DND-41 (cell line): ENCODE data around the gene PDE1C.

Experiments
- ATAC-seq: fragments of 200-7000 bp; cut with Tn5 transposase; 3 replicates; pipeline ENCODE4 v1.9.1; 2021; ENCODE audit warnings: low read depth; ENCODE audit not compliant: insufficient read depth
- DNase-seq: peaks from one replicate; pipeline ENCODE4 v3.0.0-alpha.2; 2020
- H2AFZ ChIP-seq: 2 replicates; pipeline ENCODE4 v1.6.0; 2012; ENCODE audit warnings: low read depth, low read length
- H3K27ac ChIP-seq: 2 replicates; pipeline ENCODE4 v1.5.1; 2012; ENCODE audit warnings: low read length, inconsistent platforms
- H3K27me3 ChIP-seq: fragments of 200-600 bp; sonication (generic); 2 replicates; pipeline ENCODE4 v1.6.0; 2012; ENCODE audit warnings: low read length, mild to moderate bottlenecking, inconsistent platforms; ENCODE audit not compliant: insufficient read depth, poor library complexity
- H3K36me3 ChIP-seq: 2 replicates; pipeline ENCODE4 v1.5.1; 2012; ENCODE audit warnings: low read length, inconsistent platforms; ENCODE audit not compliant: insufficient read depth
- H3K4me1 ChIP-seq: 2 replicates; pipeline ENCODE4 v1.5.1; 2012; ENCODE audit warnings: mild to moderate bottlenecking, low read length; ENCODE audit not compliant: insufficient read depth
- H3K4me2 ChIP-seq: 2 replicates; pipeline ENCODE4 v1.6.0; 2012; ENCODE audit warnings: mild to moderate bottlenecking, moderate library complexity, low read length, inconsistent platforms; ENCODE audit not compliant: insufficient read depth
- H3K4me3 ChIP-seq, 2 experiments: fragments of 200-600 bp in 1 of 2; shearing (Covaris generic) in 1 of 2; 2 replicates each; pipeline ENCODE4 v1.5.1; 2012 to 2016; ENCODE audit warnings: inconsistent platforms in 2 of 2, low read length in 2 of 2, mild to moderate bottlenecking in 2 of 2, low read depth in 1 of 2, moderate library complexity in 1 of 2
- H3K79me2 ChIP-seq: 2 replicates; pipeline ENCODE4 v1.6.0; 2012; ENCODE audit warnings: low read length, inconsistent platforms; ENCODE audit not compliant: insufficient read depth
- H3K9ac ChIP-seq: 2 replicates; pipeline ENCODE4 v1.6.0; 2012; ENCODE audit warnings: low read depth, mild to moderate bottlenecking, inconsistent platforms, low read length, moderate library complexity
- H3K9me3 ChIP-seq: 2 replicates; pipeline ENCODE4 v1.5.1; 2012; ENCODE audit warnings: low read length, moderate library complexity, mild to moderate bottlenecking, inconsistent platforms; ENCODE audit not compliant: insufficient read depth, severe bottlenecking
- H4K20me1 ChIP-seq: 2 replicates; pipeline ENCODE4 v1.6.0; 2012; ENCODE audit warnings: low read length; ENCODE audit not compliant: insufficient read depth
- EZH2 ChIP-seq: IDR thresholded peaks from 3 replicates; pipeline ENCODE4 v1.6.1; 2012; ENCODE audit warnings: borderline replicate concordance, low read depth, mild to moderate bottlenecking, moderate library complexity, low read length, inconsistent platforms; ENCODE audit not compliant: severe bottlenecking
- TF ChIP-seq, protein P1 (sequence below): IDR thresholded peaks from 2 replicates; pipeline ENCODE4 v1.5.1; 2012; ENCODE audit warnings: borderline replicate concordance, low read length, moderate library complexity, mild to moderate bottlenecking; ENCODE audit not compliant: poor library complexity, severe bottlenecking; ENCODE audit errors: extremely low read depth

PDE1C gene

DNA sequence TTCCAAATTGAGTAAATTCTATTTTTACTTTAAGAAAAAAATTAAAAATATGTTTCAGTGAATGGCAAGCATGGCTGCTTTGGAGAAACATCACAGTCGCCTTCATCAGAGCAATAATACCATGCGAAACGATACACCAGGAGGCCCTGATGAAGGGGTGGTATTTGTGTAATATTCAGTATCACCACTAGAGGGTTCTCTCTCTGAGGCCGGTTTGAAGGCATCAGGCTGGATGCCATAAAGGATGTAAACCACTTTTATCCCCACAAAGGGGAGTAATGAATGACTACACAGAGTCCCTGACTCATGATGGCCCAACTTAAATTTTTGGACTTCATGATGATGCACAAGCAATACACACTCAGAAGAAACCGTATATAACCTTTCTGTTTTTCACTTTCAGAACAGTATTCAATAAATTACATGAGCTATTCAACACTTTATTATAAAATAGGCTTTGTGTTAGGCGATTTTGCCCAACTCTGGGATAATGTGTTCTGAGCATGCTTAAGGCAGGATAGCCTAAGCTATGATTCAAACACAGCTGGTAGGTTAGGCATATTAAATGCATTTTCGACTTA lies 287.7 kb downstream of the PDE1C start:
- Histone ChIP-seq H3K79me2 (no peaks in the 10 kb centered on the region), H3K27ac (no peak overlapping the region)
- peak; percentile 17 for DNase-seq

DNA sequence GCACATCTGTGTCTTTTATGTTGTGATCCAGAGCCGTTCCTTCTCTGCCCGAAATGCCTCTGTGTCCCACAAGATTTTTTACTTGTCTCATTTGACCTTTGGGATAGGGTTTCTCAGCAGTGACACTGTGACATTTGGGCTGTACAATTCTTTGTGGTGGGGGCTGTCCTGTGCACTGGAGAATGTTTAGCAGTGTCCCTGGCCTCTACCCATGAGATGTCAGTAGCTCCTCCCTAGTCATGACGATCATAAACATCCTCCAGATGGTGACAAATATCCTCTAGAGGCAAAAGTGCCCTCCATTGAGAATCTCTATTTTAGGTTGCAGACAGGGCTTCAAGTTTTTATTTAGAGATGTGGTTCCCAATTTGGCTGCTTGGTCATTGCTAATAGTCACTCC lies 291.9 kb downstream of the PDE1C start:
- no peaks in the 10 kb centered on the region for H3K27me3 ChIP-seq
- H4K20me1 ChIP-seq, result no peaks in the 10 kb centered on the region
- no peaks in the 10 kb centered on the region for H3K79me2 ChIP-seq
- H3K36me3 ChIP-seq, result no peaks in the 10 kb centered on the region
- H2AFZ ChIP-seq, result no peak overlapping the region
- no peak for ATAC-seq
- no peak overlapping the region for H3K4me3 ChIP-seq
- no peak overlapping the region for H3K9ac ChIP-seq
- TF ChIP-seq EZH2, result no peak
- TF ChIP-seq, protein P1, sequence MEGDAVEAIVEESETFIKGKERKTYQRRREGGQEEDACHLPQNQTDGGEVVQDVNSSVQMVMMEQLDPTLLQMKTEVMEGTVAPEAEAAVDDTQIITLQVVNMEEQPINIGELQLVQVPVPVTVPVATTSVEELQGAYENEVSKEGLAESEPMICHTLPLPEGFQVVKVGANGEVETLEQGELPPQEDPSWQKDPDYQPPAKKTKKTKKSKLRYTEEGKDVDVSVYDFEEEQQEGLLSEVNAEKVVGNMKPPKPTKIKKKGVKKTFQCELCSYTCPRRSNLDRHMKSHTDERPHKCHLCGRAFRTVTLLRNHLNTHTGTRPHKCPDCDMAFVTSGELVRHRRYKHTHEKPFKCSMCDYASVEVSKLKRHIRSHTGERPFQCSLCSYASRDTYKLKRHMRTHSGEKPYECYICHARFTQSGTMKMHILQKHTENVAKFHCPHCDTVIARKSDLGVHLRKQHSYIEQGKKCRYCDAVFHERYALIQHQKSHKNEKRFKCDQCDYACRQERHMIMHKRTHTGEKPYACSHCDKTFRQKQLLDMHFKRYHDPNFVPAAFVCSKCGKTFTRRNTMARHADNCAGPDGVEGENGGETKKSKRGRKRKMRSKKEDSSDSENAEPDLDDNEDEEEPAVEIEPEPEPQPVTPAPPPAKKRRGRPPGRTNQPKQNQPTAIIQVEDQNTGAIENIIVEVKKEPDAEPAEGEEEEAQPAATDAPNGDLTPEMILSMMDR, result no peak
- no peaks in the 10 kb centered on the region for H3K4me1 ChIP-seq
- DNase-seq, result no peak
- H3K27ac ChIP-seq, result no peak overlapping the region
- H3K4me2 ChIP-seq, result no peak overlapping the region
- H3K9me3 ChIP-seq, result no peaks in the 10 kb centered on the region

More for the DNA sequence above, 287.7 kb downstream of the PDE1C start:
- H3K9ac ChIP-seq, result no peak overlapping the region
- no peaks in the 10 kb centered on the region for H3K4me1 ChIP-seq
- H3K4me3 ChIP-seq, result no peak overlapping the region
- H3K9me3 ChIP-seq, result no peaks in the 10 kb centered on the region
- peak; percentile 84 for ATAC-seq
- H3K27me3 ChIP-seq, result no peaks in the 10 kb centered on the region
- H3K4me2 ChIP-seq, result no peak overlapping the region
- H4K20me1 ChIP-seq, result no peaks in the 10 kb centered on the region
- no peaks in the 10 kb centered on the region for H3K36me3 ChIP-seq
- TF ChIP-seq, protein P1, result peak; percentile 76
- TF ChIP-seq EZH2, result no peak
- H2AFZ ChIP-seq, result no peak overlapping the region

DNA sequence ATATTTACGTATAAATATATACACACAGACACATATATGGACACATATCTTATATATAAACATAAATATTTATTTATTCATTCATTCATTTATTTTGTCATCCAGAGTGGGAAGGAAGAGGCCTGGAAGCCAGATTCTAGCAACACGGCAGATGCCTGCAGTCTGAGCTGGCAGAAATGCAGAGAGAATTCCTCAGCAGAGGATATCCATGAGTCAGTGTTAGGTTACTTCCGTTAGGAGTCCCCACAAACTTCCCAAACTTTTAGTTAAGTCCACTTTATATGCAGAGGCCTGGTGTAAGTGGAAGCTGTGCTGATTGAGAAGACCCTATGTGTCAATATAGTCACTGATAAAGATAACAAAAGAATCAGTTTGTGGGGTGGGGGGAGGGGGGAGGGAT lies 293.6 kb downstream of the PDE1C start:
- TF ChIP-seq EZH2, result no peak
- TF ChIP-seq, protein P1, result no peak
- no peak for ATAC-seq
- no peak overlapping the region for H3K9ac ChIP-seq
- no peak overlapping the region for H3K4me2 ChIP-seq
- H3K9me3 ChIP-seq, result no peaks in the 10 kb centered on the region
- H3K27ac ChIP-seq, result no peak overlapping the region
- H4K20me1 ChIP-seq, result no peaks in the 10 kb centered on the region
- H3K36me3 ChIP-seq, result no peaks in the 10 kb centered on the region
- no peaks in the 10 kb centered on the region for H3K27me3 ChIP-seq
- no peak for DNase-seq
- H2AFZ ChIP-seq, result no peak overlapping the region
- no peaks in the 10 kb centered on the region for H3K4me1 ChIP-seq
- H3K4me3 ChIP-seq, result no peak overlapping the region
- H3K79me2 ChIP-seq, result no peaks in the 10 kb centered on the region

DNA sequence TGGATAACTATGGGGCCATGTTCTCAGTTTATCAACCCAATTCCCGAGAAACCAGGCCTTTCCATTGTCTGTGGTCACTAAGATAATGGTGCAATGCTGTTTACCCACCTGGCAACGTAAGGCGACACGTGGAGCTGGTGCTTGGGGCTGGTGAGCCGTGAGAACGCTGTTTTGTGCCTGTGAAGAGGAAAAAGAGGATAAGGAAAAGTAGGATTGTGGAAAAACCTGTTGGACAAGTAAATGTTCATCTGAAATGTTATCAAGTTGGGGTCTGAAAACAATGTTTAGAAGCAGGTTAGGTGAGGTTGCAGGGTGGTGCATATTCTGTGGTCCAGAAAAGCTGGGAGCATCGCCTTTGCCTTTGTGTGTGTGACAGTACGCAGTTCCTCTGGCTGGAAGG lies 294.7 kb downstream of the PDE1C start:
- DNase-seq (no peak), ATAC-seq (no peak)
- Histone ChIP-seq H2AFZ (no peak overlapping the region), H3K4me1 (no peaks in the 10 kb centered on the region), H3K36me3 (no peaks in the 10 kb centered on the region), H3K79me2 (no peaks in the 10 kb centered on the region), H3K9ac (no peak overlapping the region), H3K27ac (no peak overlapping the region), H3K4me2 (no peak overlapping the region), H3K27me3 (no peaks in the 10 kb centered on the region), H3K9me3 (no peaks in the 10 kb centered on the region), H3K4me3 (no peak overlapping the region), H4K20me1 (no peaks in the 10 kb centered on the region)
- no peak for TF ChIP-seq EZH2
- TF ChIP-seq, protein P1, result no peak
